GM12801 (cell line): ENCODE results near the gene CYTH1.

Experiments used
- TF ChIP-seq, protein P1 (sequence below): IDR thresholded peaks from one replicate; pipeline ENCODE4 v1.5.1; 2011; ENCODE audit warnings: control low read depth; ENCODE audit not compliant: insufficient read length; ENCODE audit errors: extremely low read depth

Gene CYTH1

DNA sequence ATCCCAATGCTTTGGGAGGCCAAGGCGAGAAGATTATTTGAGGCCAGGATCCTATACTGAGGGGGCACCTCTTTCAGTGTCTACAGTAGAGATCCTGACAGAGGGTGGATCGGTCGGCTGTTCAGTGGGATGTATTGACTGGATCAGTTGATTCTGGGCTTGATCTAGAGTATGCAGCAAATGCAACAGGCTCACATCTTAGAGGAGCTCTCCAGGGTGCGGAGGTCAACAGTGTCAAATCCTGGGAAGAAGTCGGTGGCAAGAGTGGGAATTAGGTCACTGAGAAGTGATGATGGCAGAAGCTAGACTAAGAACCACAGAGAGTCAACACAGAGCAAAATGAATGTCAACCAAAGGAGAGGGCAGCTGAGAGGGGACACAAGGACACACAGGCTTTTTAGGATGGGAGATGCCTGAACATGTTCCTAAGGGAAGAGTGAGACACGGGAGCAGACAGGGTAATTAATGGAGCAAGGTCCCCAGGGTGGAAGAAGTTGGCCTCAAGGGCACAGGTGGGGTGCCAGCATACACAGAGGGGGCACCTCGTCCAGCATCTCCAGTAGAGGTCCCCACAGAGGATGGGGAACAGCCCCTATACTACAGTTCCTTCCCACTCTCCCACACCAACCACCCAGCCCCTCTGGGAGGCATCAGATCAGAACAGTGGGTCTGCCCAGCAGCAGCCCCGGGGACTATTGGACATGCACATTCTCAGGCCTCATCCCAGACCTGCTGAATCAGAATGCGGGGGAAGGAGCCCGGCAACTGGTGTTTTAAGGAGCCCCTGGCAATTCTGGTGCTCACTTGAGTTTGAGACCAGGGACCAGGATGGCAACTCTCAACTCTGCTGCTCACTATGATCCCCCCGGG is 10.0 kb upstream of the CYTH1 start:
- TF ChIP-seq, protein P1, sequence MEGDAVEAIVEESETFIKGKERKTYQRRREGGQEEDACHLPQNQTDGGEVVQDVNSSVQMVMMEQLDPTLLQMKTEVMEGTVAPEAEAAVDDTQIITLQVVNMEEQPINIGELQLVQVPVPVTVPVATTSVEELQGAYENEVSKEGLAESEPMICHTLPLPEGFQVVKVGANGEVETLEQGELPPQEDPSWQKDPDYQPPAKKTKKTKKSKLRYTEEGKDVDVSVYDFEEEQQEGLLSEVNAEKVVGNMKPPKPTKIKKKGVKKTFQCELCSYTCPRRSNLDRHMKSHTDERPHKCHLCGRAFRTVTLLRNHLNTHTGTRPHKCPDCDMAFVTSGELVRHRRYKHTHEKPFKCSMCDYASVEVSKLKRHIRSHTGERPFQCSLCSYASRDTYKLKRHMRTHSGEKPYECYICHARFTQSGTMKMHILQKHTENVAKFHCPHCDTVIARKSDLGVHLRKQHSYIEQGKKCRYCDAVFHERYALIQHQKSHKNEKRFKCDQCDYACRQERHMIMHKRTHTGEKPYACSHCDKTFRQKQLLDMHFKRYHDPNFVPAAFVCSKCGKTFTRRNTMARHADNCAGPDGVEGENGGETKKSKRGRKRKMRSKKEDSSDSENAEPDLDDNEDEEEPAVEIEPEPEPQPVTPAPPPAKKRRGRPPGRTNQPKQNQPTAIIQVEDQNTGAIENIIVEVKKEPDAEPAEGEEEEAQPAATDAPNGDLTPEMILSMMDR, result no peak

DNA sequence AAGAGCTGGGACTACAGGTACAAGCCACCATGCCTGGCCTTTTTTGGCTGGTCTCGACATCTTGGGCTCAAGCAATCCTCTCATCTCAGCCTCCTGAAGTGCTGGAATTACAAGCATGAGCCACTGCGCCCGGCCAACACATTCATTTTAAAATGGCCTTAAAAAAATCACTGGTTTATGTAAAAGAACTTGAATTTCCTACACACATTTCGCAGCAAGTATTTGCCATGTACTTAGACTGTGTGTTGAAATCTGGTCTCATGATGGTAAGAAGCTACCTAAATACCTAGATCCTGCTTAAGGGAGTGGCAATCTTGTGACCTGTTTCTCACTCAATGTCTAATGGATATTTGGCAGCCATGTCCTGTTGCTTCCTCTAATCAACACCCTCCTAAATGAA is 8.5 kb upstream of the CYTH1 start:
- TF ChIP-seq, protein P1, result no peak

DNA sequence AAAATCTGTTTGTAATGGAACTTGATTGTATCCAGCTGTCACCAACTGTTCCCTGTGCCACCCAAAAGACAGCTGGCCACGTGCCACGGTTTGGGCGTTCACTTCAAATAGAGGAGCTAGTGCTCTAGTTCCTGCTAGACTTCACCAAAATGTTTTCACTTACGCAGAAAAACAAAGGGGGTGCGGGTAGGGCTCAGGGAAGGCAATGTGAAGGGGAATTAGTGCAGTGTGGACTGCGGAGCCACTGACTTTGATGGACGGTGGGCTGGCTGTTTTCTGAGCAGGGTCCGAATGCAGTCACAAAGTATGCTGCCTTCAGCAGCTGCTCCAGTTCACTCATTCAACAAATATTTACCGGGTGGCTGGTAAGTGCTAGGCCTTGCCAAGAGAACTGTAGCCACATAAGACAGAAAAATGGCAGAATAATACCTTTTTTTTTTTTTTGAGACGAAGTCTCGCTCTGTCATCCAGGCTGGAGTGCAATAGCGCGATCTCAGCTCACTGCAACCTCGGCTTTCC is 7.6 kb upstream of the CYTH1 start:
- TF ChIP-seq, protein P1, result no peak

DNA sequence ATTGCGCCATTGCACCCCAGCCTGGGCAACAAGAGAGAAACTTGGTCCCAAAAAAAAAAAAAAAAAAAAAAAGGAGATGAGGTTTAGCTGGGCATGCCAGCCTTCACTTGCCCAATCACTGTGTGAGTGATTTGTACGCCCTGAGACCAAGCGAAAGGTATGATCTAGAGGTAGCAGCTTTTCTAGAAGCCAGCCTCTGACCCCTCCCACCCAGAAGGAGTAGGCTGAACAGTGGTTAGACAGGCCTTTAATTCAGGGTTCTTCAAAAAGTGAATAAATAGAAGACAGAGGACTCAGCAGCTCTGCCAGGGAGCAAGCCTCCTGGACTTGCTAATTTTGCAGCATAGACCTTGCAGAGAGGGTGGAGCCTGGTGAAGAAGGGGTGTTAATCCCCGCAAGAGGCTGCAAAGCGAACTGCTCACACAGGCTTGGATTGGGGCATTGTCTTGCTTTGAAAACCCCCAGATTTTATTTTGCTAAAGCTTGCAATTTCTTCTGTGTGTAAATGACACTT is 7.1 kb upstream of the CYTH1 start:
- TF ChIP-seq, protein P1, result no peak

- TF ChIP-seq, protein P1, result no peak
Measured at GRCh38 chr17:78788451-78788850, 6.4 kb upstream of the CYTH1 start.

GRCh38 chr17:78787444-78787843 is 5.4 kb upstream of the CYTH1 start:
- TF ChIP-seq, protein P1, result no peak

GRCh38 chr17:78785663-78786057 is 3.6 kb upstream of the CYTH1 start:
- TF ChIP-seq, protein P1, result no peak
